CMK (cell line): ENCODE data around the gene CAPZB.
"Not testable (repeated sequence)": the region's sequence is repeated elsewhere in the genome, so short reads cannot be mapped to it uniquely, and the experiment has no call there.

Experiments used
- DNase-seq: peaks from one replicate; pipeline ENCODE4 v3.0.0-alpha.2; 2010; ENCODE audit warnings: low read depth

CAPZB gene

GRCh38 chr1:19310720-19311502 lies 174.4 kb downstream of the CAPZB start:
- no peak for DNase-seq

GRCh38 chr1:19310061-19310460 lies 175.3 kb downstream of the CAPZB start:
- DNase-seq = no peak

GRCh38 chr1:19309123-19309813 lies 176.1 kb downstream of the CAPZB start:
- no peak for DNase-seq

- no peak for DNase-seq
Observed at GRCh38 chr1:19308509-19308907, 176.8 kb downstream of the CAPZB start.

GRCh38 chr1:19307794-19308508 lies 177.4 kb downstream of the CAPZB start:
- no peak for DNase-seq

- DNase-seq = no peak
Observed at GRCh38 chr1:19306941-19307340, 178.4 kb downstream of the CAPZB start.

- no peak for DNase-seq
Observed at GRCh38 chr1:19305880-19306279, 179.5 kb downstream of the CAPZB start.

GRCh38 chr1:19304081-19304480 lies 181.3 kb downstream of the CAPZB start:
- DNase-seq = not testable (repeated sequence)

GRCh38 chr1:19300211-19300610 lies 185.1 kb downstream of the CAPZB start:
- DNase-seq = no peak

- no peak for DNase-seq
Observed at GRCh38 chr1:19294638-19295037, 190.7 kb downstream of the CAPZB start.

- no peak for DNase-seq
Observed at GRCh38 chr1:19289244-19289643, 196.1 kb downstream of the CAPZB start.
